Right lobe of liver (tissue), 6 donors: Measurements from ENCODE around the gene FANK1. TPM values are rescaled to one million over a fixed set of nuclear protein-coding genes. Genes with fewer than 3 reads are reported as not detected.

Source experiments
- ATAC-seq, 4 donors: fragments of 200-7000 bp; cut with Tn5 transposase; one replicate each; pipeline ENCODE4 v1.9.1; 2020; ENCODE audit warnings: mild to moderate bottlenecking in 4 of 4, moderate library complexity in 4 of 4
- DNase-seq, 3 donors: peaks; one replicate each; pipeline ENCODE4 v3.0.0-alpha.2; 2020
- H3K27ac ChIP-seq, 3 donors: fragments of 200-600 bp; one replicate each; pipeline ENCODE4 v1.8.0; 2022
- H3K27me3 ChIP-seq, 2 donors: fragments of 200-600 bp; one replicate each; pipeline ENCODE4 v1.8.0; 2022
- H3K36me3 ChIP-seq, 4 donors: fragments of 200-600 bp; sonication (generic) in 1 of 4; one replicate each; pipeline versions ENCODE4 v1.5.1 to v1.8.0; 2017 to 2022; ENCODE audit warnings: control low read depth in 1 of 4
- H3K4me1 ChIP-seq, 4 donors: fragments of 200-600 bp; sonication (generic) in 1 of 4; one replicate each; pipeline versions ENCODE4 v1.5.1 to v1.8.0; 2017 to 2022; ENCODE audit warnings: control low read depth in 1 of 4
- H3K4me3 ChIP-seq, 3 donors: fragments of 200-600 bp; one replicate each; pipeline ENCODE4 v1.8.0; 2022
- H3K9me3 ChIP-seq, 4 donors: fragments of 200-600 bp; sonication (generic) in 1 of 4; one replicate each; pipeline versions ENCODE4 v1.5.1 to v1.8.0; 2017 to 2022; ENCODE audit warnings: control low read depth in 1 of 4
- CTCF ChIP-seq, 4 donors: fragments of 200-600 bp in 3 of 4; fragments of 450-650 bp in 1 of 4; IDR thresholded peaks; one replicate each; pipeline versions ENCODE4 v1.5.1 to v1.8.0; 2016 to 2022; ENCODE audit warnings: antibody characterized with exemption in 4 of 4, mild to moderate bottlenecking in 2 of 4
- POLR2A ChIP-seq: fragments of 450-650 bp; IDR thresholded peaks from one replicate; pipeline ENCODE4 v1.6.1; 2017; ENCODE audit warnings: antibody characterized with exemption, mild to moderate bottlenecking
- WGBS: methylation state at CpG from one replicate; pipeline ENCODE4 v1.1.6; 2018; ENCODE audit warnings: low coverage, low lambda C conversion rate; ENCODE audit not compliant: insufficient coverage; ENCODE audit errors: missing lambda C conversion rate; 5-methylcytosine and 5-hydroxymethylcytosine counted together
- intact Hi-C, 2 donors: fragments of 100-400 bp; cut with DNase I; formaldehyde crosslinking; loops; one replicate each; pipeline versions ENCODE4 v1.11.2 to v1.14.1; 2022
- total RNA-seq, 6 experiments: library from RNA; depleted of rRNA in 2 of 6; stranded (reverse); fragments of >200 nt in 2 of 6; fragmentation: NEBNext Ultra II Directional in 3 of 6; extraction: Animal tissue kit (Norgen Biotek cat#: 25700) in 3 of 6; gene quantifications; one replicate each; pipeline versions ENCODE4 v1.1.0 to v1.2.4, GENCODE V29; 2016 to 2023
- donor health status: DM: no; HTN: yes; CAD: no.
- donor health status: DM: no; HTN: no; CAD: no.
- donor health status: DM: no; HTN: no; CAD: no.
- donor health status: DM: no; HTN: yes; CAD: no.
- donor health status: DM: no; HTN: yes; CAD: no.

The FANK1 gene
- total RNA-seq, 6 experiments from 2014 or later, result 0.18 TPM; not detected in 5

- ATAC-seq (no peak), DNase-seq (no peak)
- no peaks in the 10 kb centered on the region for H3K4me1 ChIP-seq
- intact Hi-C loops, result loop anchor here in 1 of 2 donors (10.0 kb wide), 1 partner anchor 521 kb away; no protein-coding TSS in a partner anchor
- H3K27me3 ChIP-seq, result no peaks in the 10 kb centered on the region
- H3K9me3 ChIP-seq, result no peaks in the 10 kb centered on the region
- no peak overlapping the region for H3K27ac ChIP-seq
- no peaks in the 10 kb centered on the region for H3K36me3 ChIP-seq
- 60% methylated on average over 5 of the region's 5 CpGs for WGBS
- no peak overlapping the region for H3K4me3 ChIP-seq
- TF ChIP-seq POLR2A, result no peak
- no peak for TF ChIP-seq CTCF (IDR thresholded peaks at IDR 0.05)
Observed at GRCh38 chr10:125983656-125984055, 87.3 kb downstream of the FANK1 start.

GRCh38 chr10:125984346-125984745 lies 88.0 kb downstream of the FANK1 start:
- no peak overlapping the region for H3K27ac ChIP-seq
- H3K4me1 ChIP-seq, result no peaks in the 10 kb centered on the region
- no peaks in the 10 kb centered on the region for H3K27me3 ChIP-seq
- H3K4me3 ChIP-seq, result no peak overlapping the region
- intact Hi-C loops, result loop anchor here in 1 of 2 donors (10.0 kb wide), 1 partner anchor 520 kb away; no protein-coding TSS in a partner anchor
- no peaks in the 10 kb centered on the region for H3K36me3 ChIP-seq
- 23% methylated on average over 2 of the region's 4 CpGs for WGBS
- H3K9me3 ChIP-seq, result no peaks in the 10 kb centered on the region
- TF ChIP-seq POLR2A (no peak), CTCF (IDR thresholded peaks at IDR 0.05) (no peak)
- no peak for ATAC-seq
- DNase-seq, result no peak

- Histone ChIP-seq H3K4me1 (no peaks in the 10 kb centered on the region), H3K9me3 (no peaks in the 10 kb centered on the region), H3K36me3 (no peaks in the 10 kb centered on the region), H3K27ac (no peak overlapping the region), H3K4me3 (no peak overlapping the region), H3K27me3 (no peaks in the 10 kb centered on the region)
- no peak for TF ChIP-seq POLR2A
- TF ChIP-seq CTCF (IDR thresholded peaks at IDR 0.05), result no peak
- ATAC-seq (no peak), DNase-seq (no peak)
- WGBS, result 27% methylated on average over 6 of the region's 6 CpGs
- intact Hi-C loops, result loop anchor here in 1 of 2 donors (10.0 kb wide), 1 partner anchor 520 kb away; no protein-coding TSS in a partner anchor
Observed at GRCh38 chr10:125984865-125985495, 88.6 kb downstream of the FANK1 start.

GRCh38 chr10:125985557-125986240 lies 89.3 kb downstream of the FANK1 start:
- TF ChIP-seq POLR2A, result no peak
- DNase-seq, result no peak
- 48% methylated on average over 3 of the region's 5 CpGs for WGBS
- no peak overlapping the region for H3K4me3 ChIP-seq
- no peaks in the 10 kb centered on the region for H3K9me3 ChIP-seq
- no peaks in the 10 kb centered on the region for H3K36me3 ChIP-seq
- no peak overlapping the region for H3K27ac ChIP-seq
- intact Hi-C loops, result loop anchor here in 1 of 2 donors (10.0 kb wide), 1 partner anchor 519 kb away; no protein-coding TSS in a partner anchor
- no peaks in the 10 kb centered on the region for H3K27me3 ChIP-seq
- no peak for ATAC-seq
- no peaks in the 10 kb centered on the region for H3K4me1 ChIP-seq

- no peaks in the 10 kb centered on the region for H3K36me3 ChIP-seq
- no peak for ATAC-seq
- no peaks in the 10 kb centered on the region for H3K4me1 ChIP-seq
- no peak for DNase-seq
- no peak for TF ChIP-seq POLR2A
- TF ChIP-seq CTCF (IDR thresholded peaks at IDR 0.05), result no peak
- H3K9me3 ChIP-seq, result no peaks in the 10 kb centered on the region
- intact Hi-C loops, result loop anchor here in 1 of 2 donors (10.0 kb wide), 1 partner anchor 515 kb away; no protein-coding TSS in a partner anchor
- no peak overlapping the region for H3K27ac ChIP-seq
- WGBS, result 70% methylated on average over 2 of the region's 5 CpGs
- H3K27me3 ChIP-seq, result no peaks in the 10 kb centered on the region
- H3K4me3 ChIP-seq, result no peak overlapping the region
Observed at GRCh38 chr10:125989791-125990190, 93.4 kb downstream of the FANK1 start.
